ENCODE data around the gene ST6GALNAC3.
"Not testable (repeated sequence)": the region's sequence is repeated elsewhere in the genome, so short reads cannot be mapped to it uniquely, and the experiment has no call there.

Gene ST6GALNAC3

DNA sequence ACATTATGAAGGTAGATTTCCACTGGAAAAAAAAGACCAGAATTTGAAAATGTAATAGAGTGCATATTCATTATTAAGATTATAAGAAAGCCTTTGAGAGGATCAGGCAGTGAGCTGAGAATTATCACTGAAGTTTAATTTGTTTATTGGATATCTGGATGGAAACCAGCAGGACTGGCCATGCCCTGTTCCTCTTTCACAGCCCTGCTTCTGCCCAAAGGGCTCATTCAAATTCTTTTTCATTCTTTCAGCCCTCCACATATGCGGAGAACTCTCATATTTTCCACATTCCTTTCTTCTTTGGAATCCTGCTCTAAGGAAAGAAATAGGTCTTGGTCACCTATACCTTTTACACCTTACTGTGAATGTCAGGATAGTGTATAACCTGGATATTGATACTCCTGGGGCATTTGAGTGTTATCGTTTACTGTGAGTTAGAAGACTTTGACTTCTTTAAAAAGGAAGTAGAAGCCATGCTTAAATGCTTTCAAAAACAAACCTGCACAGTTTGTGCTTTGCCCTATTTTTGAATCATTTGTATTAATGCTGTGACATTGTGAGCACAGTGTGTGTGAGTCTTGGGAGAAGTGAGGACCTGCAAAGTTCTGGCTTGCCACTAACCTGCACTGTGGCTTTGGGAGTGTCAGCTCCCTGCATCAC is 35.5 kb downstream of the ST6GALNAC3 start:
- DNase-seq, result no peak

DNA sequence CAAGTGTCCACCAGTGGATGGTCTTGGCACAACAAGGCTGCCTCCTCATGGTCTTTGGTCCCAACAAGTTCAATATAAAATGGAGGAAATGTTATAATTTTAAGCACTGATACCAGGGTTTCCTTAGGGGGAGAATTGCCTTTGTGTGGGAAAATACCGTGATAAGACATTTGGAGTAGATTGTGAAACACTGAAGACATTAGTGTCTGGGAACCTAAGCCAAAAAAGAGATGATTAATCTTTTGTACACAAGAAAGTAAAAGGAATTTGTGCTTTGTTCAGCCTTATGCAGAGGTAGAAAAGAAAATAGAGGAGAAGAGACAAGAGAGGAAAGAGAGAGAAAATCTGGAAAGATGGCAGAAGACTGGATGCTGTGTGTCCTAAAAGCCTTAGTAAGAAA is 36.1 kb downstream of the ST6GALNAC3 start:
- no peak for DNase-seq

DNA sequence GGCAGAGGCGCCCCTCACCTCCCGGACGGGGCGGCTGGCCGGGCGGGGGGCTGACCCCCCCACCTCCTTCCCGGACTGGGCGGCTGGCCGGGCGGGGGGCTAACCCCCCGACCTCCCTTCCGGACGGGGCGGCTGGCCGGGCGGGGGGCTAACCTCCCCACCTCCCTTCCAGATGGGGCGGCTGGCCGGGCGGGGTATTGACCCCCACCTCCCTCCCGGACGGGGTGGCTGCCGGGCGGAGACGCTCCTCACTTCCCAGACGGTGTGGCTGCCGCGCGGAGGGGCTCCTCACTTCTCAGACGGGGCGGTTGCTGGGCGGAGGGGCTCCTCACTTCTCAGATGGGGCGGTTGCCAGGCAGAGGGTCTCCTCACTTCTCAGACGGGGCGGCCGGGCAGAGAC is 37.8 kb downstream of the ST6GALNAC3 start:
- not testable (repeated sequence) for DNase-seq

DNA sequence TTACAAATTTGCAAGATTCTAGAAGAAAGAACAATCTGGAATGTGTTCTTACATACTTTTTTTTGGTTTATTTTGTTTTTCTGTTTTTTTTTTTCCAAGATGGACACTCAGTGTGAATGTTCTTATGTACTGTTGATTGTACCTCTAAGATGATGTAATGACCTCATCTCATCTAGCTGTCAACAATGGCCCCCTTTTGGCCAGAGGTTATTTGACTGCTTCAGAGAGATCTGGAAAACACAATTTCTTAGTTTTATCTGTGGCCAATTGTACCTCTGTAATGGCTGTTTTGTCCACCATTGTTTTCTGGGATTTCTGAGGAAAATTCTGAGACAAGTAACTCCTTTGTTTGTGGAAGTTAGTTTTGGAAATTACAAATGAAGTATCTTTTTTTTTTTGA is 38.9 kb downstream of the ST6GALNAC3 start:
- no peak for DNase-seq

DNA sequence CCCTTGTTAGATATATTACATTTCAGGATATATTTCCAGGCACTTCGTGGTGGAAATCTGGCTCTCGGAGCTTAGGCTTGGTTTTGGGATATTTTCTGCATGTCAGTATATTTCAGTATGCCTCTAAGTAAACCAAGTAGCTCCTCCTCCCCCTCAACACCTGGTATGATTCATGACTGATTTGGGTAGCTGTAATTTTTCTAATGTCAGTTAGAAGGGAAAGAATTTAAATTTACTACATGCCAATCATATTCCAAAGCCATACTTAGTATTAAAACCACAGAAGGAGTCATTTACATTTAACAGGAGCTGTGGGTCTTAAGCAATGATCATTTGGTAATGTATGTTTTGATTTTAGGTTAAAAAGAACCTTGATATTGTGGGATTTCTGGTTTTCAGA is 40.6 kb downstream of the ST6GALNAC3 start:
- no peak for DNase-seq

DNA sequence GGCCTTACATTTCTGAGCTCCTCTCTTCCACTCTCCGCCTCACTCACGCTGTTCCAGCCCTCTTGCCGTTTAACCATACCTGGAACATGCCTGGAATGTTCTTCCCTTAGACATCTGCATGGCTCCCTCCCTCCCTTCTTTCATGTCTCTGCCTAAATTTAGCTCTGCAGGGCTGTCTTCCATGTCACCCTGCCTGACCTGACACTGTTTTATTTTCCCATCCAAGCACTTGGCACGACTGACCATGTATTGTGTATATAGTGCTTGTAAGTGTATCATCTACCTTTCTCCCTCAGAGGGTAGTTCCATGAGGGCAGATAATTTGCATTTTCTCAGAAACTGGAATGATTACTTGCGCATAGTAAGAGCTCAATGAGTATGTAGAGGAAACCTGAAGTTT is 47.3 kb downstream of the ST6GALNAC3 start:
- no peak for DNase-seq

DNA sequence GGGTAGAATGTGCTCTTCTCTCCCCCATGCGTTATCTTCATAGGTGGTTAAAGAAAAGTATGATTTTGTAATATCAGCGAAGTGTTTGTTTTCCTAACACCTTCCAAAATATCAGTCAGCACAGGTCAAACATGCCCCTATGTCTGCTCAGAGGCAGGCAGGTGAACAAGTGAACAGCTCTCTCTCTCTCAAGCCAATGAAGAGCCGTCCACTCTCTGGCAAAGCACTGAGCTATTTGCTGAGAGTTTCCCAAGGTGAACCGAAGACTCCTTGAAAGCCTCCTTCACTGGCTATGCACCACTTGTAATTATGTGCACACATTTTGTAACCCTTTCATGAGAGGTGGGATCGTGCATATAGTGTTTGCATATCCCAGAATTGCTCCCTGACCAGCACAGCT is 47.7 kb downstream of the ST6GALNAC3 start:
- DNase-seq, result no peak

DNA sequence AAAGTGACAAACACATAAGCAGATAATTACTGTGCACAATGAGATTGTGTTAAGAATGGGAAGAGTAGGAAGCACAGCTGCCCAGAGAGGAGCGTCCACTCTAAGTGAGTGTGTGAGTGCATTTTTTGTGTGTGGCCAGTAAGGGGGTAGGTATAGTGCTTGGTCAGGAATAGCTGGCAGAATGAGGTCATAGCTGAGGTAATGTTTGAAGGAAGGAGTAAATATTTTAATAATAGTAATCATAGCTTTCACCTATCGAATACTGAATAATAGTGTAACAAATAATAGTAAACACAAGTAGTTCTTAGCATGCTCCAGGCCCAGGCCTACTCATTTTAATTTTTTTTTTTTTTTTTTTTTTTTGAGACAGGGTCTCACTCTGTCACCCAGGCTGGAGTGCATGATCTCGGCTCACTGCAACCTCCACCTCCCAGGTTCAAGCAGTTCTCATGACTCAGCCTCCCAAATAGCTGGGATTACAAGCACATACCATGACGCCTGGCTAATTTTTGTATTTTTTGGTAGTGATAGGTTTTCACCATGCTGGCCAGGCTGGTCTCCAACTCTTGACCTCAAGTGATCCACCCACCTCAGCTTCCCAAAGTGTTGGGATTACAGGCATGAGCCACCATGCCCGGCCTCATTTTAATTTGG is 49.0 kb downstream of the ST6GALNAC3 start:
- not testable (repeated sequence) for DNase-seq

DNA sequence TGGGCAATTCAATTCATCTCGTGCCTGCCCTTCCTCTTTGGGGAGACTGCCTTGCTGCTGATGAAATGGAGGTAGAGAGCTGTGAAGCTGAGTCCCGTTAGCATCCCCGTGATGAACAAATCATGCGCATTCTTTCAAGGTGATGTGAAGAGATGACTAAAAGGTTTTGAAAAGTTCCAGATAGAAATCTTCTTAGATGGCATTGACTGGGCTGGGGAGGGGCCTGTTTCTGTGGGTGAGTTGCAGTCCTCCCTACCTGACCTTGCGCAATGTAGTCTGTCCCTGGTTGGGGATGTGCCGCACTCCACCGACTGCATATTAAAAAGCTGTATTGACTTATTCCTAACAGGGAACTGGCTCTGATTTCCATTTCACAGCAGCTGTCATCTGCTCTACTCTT is 49.6 kb downstream of the ST6GALNAC3 start:
- no peak for DNase-seq

DNA sequence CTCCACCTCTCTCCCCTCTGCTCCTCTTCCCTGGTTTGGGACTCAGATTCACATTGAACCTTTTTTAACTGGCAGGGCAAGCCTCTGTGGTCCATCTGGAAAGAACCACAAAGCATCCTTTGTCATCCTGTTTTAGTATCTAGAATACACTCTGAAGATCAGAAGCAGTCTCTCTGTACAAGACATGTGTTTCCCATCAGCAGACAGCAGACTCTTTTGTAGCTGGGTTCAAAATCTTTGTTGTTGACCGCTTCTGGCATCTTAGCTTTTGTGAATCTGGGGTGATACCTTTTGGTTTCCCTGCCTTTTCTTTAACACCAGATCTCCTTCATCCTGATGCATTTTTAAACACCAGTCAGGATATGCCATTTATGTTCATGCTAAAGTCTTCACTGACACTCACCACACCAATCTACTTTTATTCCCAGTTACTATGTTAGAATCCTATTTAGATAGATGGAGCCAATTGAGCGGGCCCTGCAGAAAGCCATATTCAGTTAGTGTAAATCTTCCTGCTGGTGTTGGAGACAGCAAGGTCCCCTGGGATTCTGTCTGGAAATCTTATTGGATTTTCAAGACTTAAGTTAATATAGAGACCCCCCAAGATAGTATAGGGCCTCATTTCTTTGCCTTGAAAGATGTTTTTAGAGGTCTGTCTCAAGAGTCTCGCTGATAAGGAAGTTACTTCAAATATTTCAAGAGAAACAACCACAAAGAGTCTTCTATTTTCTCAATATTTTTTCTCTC is 51.1 kb downstream of the ST6GALNAC3 start:
- DNase-seq, result no peak

DNA sequence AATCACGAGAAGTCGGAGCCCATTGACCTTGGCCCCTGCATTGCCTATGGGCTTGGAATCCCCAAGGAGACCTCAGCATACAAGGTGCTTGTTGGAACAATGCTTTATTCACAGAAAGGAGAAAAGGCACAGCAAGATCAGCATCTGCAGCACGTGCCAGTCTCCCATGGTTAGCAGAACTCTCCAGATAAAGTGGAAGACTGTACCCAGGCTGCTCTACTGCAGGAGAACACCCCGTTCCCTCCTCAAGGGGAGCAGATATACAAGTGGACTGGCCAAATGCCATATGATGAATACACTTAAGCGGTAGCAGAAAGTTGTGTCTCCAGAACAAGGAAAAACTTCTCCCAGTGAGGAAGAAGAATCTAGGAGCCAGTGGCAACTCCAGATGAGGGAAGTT is 53.5 kb downstream of the ST6GALNAC3 start:
- DNase-seq, result no peak

DNA sequence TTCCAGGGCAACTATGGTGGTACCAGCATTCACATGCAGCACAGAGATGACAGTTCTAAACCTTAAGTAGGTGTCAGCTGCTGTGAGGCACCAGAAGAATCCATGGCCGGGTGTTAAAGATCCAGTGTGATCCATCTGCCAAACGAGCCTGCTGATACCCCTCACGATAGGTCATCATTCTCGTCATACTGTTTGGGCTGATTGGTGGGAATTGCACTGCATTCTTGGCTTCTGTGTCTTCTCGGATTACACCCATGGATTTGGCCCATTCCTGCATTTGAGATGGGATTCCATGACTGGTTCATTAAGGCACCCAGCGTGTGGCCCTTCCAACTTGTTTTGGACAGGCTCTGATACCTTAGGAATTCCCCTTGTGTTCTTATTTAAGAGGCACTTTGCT is 55.2 kb downstream of the ST6GALNAC3 start:
- no peak for DNase-seq

DNA sequence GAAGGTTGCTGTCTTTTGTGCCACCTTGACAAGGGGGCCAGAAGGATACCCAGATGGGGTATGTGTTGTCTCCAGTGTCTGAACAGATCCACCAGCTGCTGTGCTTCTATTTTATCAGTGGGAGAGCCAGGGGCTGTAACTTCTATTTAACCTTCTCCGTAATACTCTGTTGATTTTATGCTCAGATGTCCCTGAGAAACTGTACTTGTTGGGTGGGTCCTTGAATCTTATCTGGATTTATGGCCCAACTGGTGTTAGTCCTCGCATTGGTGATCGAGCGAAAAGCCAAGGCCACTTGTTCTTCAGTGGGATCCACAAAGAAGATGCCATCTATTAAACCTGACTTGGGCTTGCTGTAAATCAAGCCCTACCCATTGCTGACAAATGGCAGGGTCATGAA is 56.4 kb downstream of the ST6GALNAC3 start:
- no peak for DNase-seq

DNA sequence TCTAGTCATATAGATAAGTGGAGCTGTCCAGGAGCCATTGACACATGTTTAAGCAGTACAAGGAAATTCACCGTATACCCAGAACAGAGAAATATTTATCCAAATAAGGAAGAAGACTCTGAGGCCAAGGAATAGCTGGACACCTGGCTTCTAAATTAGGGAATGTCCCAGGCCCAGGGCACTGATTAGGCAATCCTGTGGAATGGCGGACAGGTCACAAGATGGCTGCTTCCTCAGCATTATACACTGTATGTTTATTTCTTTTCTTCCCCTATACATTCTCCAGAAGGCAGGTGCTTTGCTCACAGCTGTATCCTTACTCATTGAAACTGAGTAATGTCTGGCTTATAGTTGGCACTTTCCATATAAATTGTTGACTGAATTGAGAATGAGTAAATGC is 59.4 kb downstream of the ST6GALNAC3 start:
- DNase-seq, result no peak

DNA sequence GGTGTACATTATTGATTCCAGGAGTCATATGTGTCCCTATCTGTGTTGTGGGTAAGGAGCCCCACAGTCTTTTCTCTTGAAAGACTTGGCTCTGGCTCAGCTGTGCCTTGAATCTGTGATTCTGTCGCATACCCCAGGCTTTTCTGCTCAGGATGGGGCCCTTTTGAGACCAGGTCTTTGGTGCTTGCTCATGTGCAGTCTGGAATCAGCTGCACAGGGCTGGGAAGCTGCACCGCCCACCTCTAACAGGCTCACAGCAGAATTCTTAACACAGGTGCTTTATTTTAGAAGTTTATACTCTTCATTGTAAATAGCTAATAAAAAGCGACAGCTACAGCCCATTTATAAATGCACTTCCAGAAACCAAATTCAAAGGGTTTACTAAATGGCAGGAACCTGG is 61.3 kb downstream of the ST6GALNAC3 start:
- no peak for DNase-seq

DNA sequence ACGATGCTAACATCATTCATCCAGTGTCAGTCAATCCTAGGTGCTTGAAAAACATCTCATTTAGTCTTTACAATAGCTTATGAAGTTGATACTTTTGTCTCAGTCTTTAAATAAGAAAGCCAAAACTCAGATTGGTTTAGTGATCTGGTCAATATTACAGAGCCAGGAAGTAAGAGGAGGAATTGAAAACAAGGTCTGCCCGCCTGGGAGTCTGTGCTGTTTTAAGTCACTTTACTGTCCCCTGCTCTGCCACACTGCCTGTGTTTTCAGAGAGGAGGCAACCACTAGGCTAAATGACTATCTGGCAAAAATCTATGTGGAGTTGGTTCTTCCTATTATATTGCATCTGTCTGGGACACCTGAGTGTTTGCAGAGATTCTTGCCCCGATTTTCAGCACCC is 62.3 kb downstream of the ST6GALNAC3 start:
- no peak for DNase-seq

DNA sequence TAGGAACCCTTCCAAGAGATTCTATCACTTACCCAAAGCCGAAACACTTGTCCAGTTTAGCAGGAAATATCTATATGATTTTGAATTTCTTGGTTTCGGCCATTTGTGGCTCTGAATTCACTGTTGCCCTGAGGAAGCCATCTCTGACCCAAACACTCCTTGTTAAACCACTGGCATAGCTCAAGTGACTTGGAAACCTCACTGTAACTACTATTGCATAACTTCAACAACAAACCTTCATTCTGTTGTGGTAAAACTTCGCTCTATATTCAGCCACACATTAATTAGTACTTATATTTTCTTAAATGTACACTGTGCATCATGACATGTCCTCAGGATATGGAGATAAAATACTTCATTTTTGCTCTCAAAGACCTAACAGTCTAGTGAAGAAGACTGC is 63.2 kb downstream of the ST6GALNAC3 start:
- no peak for DNase-seq

DNA sequence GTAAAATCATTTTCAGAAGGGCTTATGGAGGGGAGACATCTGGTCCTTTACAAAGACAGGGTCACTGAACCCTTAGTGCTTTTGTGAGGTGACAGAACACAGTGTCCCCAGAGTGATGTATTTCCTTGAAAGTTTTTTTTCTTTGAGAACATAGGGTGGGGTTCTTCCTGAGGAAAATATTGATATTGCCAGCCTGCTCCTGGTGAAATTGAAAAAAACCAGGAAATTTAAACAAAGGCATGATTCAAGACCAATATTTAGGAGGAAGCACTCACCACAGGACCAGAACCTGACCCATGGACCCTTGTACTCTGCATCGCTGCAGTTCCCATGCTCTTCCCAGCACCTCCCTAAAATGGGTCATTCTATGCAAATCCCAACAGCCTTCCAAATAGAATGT is 63.7 kb downstream of the ST6GALNAC3 start:
- no peak for DNase-seq

DNA sequence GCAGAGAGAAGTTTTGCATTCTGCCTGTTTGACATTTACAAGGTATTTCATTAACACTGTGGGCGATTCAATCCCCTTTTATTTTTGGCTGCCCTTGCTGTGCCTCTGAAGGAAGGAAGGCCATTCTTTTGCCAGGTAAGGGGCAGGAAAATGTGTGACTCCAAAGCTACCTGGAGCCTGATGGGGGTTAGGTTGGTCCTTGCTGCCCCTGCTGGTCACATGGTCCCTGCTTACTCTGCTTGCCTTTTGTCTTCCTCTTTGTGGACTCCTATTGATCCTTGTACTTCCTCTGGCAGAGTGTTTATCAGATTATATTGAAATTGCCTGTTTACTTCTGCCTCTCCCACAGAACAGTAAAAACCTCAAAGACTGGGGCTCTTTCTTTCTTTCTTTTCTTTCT is 65.7 kb downstream of the ST6GALNAC3 start:
- DNase-seq, result no peak

DNA sequence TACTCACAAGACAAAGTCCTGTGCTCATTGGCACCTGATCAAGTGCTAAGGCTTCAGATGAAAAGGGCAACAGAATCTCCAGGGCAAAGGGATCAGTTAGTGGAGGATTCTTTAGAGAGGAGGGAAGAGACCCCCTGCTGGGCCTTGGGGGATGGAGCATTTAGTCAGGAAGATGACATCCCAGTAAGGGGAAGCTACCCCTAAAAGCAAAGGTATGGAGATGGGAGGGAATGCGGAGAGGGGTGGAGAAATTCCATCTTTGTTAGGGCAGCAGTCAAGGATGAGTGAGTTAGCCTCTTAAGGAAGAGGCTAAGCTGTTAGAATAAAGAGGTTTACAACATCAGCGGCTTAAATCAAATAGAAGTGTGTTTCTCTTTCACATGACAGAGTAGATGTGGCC is 67.4 kb downstream of the ST6GALNAC3 start:
- DNase-seq, result no peak

DNA sequence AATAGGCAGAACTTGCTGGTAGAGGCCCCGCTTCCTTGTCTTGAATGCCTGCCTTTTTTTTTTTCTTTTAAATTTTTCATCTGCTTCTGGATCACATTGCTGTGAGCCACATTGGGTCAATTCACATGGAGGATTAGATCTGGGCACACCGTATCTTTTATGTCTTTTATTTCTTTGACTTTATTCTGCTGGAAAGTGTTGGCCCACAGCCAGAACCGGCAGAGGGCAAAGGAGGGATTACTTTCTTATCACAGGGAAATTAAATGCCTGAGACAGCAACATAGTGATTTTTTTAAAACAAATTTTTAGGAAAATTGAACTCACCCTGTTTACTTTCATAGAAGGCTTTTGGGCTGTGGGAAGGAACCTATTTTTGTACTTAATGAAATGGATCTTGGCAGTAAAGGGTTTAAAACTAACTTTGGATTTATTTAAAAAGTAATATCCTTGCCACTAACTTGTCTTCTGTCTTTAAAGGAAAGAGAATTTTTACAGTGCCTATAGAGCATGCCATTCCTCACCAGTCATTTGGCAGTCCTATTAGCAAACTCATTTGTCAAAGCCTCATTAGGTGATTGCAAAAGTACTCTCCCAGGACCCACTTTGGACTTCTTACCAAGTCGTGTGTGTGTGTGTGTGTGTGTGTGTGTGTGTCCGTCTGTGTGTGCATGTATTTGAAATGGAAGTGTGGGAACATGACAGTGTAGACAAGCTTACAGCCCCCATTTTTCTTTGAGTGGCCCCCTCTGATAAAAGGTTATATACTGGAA is 68.4 kb downstream of the ST6GALNAC3 start:
- DNase-seq, result no peak

DNA sequence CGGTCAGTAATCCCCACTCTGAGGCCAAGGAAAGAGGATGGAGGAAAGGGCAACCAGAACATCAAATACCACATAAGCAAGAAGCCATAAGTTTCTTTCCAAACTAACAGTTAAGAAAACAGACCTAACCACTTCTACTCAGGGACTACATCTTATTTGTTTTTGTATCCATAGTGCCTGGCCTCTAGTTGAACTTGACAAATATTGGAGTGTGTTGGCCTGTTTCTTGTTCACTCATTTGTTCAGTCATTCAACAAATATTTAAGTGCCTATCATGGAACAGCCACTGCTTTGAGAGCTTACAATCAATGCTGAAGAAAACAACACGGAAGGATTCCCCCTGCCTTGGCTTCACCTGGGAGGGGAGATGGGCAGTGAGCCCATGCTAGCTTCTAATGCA is 69.7 kb downstream of the ST6GALNAC3 start:
- no peak for DNase-seq

DNA sequence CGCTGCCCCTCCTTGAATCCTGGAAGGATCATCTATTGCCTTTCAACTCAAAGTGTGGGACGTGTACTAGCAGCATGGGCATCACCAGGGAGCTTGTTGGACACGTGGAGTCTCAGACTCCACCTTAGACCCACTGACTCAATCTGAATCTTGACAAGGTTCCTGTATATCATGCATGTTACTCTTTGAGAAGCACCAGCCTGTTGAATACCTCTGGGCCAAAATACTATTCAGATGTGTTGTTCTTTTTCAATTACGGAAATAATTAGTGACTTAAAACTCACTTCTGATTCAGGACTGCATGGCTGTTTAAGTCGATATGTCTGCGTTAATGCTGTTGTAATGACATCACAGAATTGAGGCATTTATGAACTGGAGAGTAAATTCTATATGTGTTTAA is 70.8 kb downstream of the ST6GALNAC3 start:
- no peak for DNase-seq

DNA sequence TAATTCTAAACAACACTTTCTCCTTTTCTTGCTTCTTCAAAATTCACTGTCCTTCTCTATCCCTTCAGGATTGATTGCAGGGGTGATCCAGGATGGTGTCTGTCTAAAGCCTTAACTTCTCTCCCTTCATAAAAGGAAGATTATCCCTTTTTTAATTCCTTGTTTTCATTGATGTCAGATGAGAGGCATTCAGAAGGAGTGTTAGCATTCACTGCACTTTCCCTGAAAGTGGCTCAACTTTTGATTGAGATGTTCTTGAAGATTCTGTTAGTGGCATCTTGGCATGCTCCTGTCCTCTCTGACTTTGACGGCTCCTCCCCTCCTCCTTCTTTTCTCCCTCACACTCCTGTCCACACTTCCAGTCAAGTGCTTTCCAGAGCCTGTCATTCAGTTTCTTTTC is 71.6 kb downstream of the ST6GALNAC3 start:
- DNase-seq, result no peak

All from NCI-H774 (cell line).